Measurements from ENCODE around the gene MVB12B. TPM values are rescaled to one million over a fixed set of nuclear protein-coding genes. Genes with fewer than 3 reads are reported as not detected.

Gene MVB12B
- total RNA-seq, 1 experiment from 2014 or later: 10.9 TPM

GRCh38 chr9:126453156-126453963 lies 126.7 kb downstream of the MVB12B start:
- RAD21 ChIA-PET (ENCODE audit: low non-redundant PET in 1 of 2, low total read pairs in 2 of 2, uncharacterized antibody in 2 of 2, unreplicated experiment in 2 of 2): no interaction called here
- no TSS peak for BruUV-seq (replicated peaks)
- no peak overlapping the region for H3K4me3 ChIP-seq (replicated peaks in 1 of 2; ENCODE audit: low read depth in 1 of 2, low read length in 2 of 2)

More at GRCh38 chr9:126453156-126453963, 126.7 kb downstream of the MVB12B start:
- H3K36me3 ChIP-seq (ENCODE audit: control insufficient read depth in 1 of 2, insufficient read depth in 2 of 2, low read length in 2 of 2): no peaks in the 10 kb centered on the region
- no peaks in the 10 kb centered on the region for H3K79me2 ChIP-seq (ENCODE audit: insufficient read depth, low read length)
- no peak overlapping the region for H3K27ac ChIP-seq (ENCODE audit: low read depth, low read length)
- H2AFZ ChIP-seq (ENCODE audit: low read depth, low read length, poor library complexity, severe bottlenecking): no peak overlapping the region
- no peak overlapping the region for H3K9ac ChIP-seq (ENCODE audit: low read length)
- ATAC-seq (no peak), DNase-seq (ENCODE audit: low read depth, low spot score) (no peak)
- TF ChIP-seq CTCF (IDR thresholded peaks at IDR 0.05 in 2 of 3, conservative IDR thresholded peaks at IDR 0.05 in 1 of 3; ENCODE audit: borderline replicate concordance in 1 of 3, insufficient read depth in 1 of 3, low read depth in 2 of 3, low read length in 2 of 3): no peak
- TF ChIP-seq JUND (IDR thresholded peaks at IDR 0.05): no peak
- TF ChIP-seq CBX3 (IDR thresholded peaks at IDR 0.05; ENCODE audit: low read depth): no peak
- no peak for TF ChIP-seq POLR2AphosphoS5 (IDR thresholded peaks at IDR 0.05; ENCODE audit: low read depth, low read length)
- TF ChIP-seq, protein P1, sequence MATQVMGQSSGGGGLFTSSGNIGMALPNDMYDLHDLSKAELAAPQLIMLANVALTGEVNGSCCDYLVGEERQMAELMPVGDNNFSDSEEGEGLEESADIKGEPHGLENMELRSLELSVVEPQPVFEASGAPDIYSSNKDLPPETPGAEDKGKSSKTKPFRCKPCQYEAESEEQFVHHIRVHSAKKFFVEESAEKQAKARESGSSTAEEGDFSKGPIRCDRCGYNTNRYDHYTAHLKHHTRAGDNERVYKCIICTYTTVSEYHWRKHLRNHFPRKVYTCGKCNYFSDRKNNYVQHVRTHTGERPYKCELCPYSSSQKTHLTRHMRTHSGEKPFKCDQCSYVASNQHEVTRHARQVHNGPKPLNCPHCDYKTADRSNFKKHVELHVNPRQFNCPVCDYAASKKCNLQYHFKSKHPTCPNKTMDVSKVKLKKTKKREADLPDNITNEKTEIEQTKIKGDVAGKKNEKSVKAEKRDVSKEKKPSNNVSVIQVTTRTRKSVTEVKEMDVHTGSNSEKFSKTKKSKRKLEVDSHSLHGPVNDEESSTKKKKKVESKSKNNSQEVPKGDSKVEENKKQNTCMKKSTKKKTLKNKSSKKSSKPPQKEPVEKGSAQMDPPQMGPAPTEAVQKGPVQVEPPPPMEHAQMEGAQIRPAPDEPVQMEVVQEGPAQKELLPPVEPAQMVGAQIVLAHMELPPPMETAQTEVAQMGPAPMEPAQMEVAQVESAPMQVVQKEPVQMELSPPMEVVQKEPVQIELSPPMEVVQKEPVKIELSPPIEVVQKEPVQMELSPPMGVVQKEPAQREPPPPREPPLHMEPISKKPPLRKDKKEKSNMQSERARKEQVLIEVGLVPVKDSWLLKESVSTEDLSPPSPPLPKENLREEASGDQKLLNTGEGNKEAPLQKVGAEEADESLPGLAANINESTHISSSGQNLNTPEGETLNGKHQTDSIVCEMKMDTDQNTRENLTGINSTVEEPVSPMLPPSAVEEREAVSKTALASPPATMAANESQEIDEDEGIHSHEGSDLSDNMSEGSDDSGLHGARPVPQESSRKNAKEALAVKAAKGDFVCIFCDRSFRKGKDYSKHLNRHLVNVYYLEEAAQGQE (IDR thresholded peaks at IDR 0.05; ENCODE audit: low read depth): no peak
- TF ChIP-seq ATF3 (IDR thresholded peaks at IDR 0.05): no peak
- no peak for TF ChIP-seq SIN3A (IDR thresholded peaks at IDR 0.05; ENCODE audit: low read depth)
- TF ChIP-seq FOSL1 (IDR thresholded peaks at IDR 0.05; ENCODE audit: low read depth): no peak
- no peak for TF ChIP-seq RAD21 (IDR thresholded peaks at IDR 0.05; ENCODE audit: low read depth)
- TF ChIP-seq, protein P2, sequence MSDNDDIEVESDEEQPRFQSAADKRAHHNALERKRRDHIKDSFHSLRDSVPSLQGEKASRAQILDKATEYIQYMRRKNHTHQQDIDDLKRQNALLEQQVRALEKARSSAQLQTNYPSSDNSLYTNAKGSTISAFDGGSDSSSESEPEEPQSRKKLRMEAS (IDR thresholded peaks at IDR 0.05): no peak
- TF ChIP-seq TCF7L2 (IDR thresholded peaks at IDR 0.05; ENCODE audit: borderline replicate concordance, extremely low read depth, insufficient read depth, insufficient read length): no peak
- no peak for TF ChIP-seq EGR1 (IDR thresholded peaks at IDR 0.05; ENCODE audit: low read depth)
- no peaks in the 10 kb centered on the region for H3K4me1 ChIP-seq (ENCODE audit: control insufficient read depth in 1 of 2, insufficient read depth in 2 of 2, low read length in 2 of 2)
- no peak overlapping the region for H3K4me2 ChIP-seq (ENCODE audit: low read length)
- no peaks in the 10 kb centered on the region for H3K9me2 ChIP-seq (ENCODE audit: insufficient read depth)
- H4K20me1 ChIP-seq (ENCODE audit: insufficient read depth): no peaks in the 10 kb centered on the region
- intact Hi-C loops (cut with micrococcal nuclease): no loop called here
- no peaks in the 10 kb centered on the region for H3K9me3 ChIP-seq (ENCODE audit: control insufficient read depth in 1 of 2, insufficient read depth in 1 of 2, low read depth in 1 of 2, low read length in 2 of 2)
- ChIA-PET CTCF (no interaction called here), POLR2A (no interaction called here)
- H3K27me3 ChIP-seq (ENCODE audit: insufficient read depth, low read length): no peaks in the 10 kb centered on the region

Measured in HCT116 (cell line).